K562 (cell line): ENCODE results near the gene GAL3ST3. TPM values are rescaled to one million over a fixed set of nuclear protein-coding genes. Genes with fewer than 3 reads are reported as not detected.

Experiments
- GATA2 ChIP-seq: sonication (generic); formaldehyde crosslinking; IDR thresholded peaks from 2 replicates; pipeline ENCODE4 v1.4.0; 2020; ENCODE audit warnings: mild to moderate bottlenecking, missing genetic modification reagents
- HMBOX1 ChIP-seq: sonication (generic); IDR thresholded peaks from 2 replicates; pipeline ENCODE4 v1.6.1; 2016
- KAT7 ChIP-seq: sonication (generic); formaldehyde crosslinking; IDR thresholded peaks from 2 replicates; pipeline ENCODE4 v1.8.0; 2022; ENCODE audit warnings: missing genetic modification reagents, mild to moderate bottlenecking, borderline replicate concordance
- MCM5 ChIP-seq: fragments of 450-650 bp; IDR thresholded peaks from 2 replicates; pipeline ENCODE4 v1.6.1; 2016; ENCODE audit warnings: low read depth
- NBN ChIP-seq: fragments of 450-650 bp; IDR thresholded peaks from 2 replicates; pipeline ENCODE4 v1.6.1; 2016; ENCODE audit warnings: low read depth, mild to moderate bottlenecking
- PATZ1 ChIP-seq: fragments of 250-450 bp; sonication (Bioruptor Pico); IDR thresholded peaks from 2 replicates; pipeline ENCODE4 v1.5.0; 2020; ENCODE audit warnings: mild to moderate bottlenecking, borderline replicate concordance
- POLR3A ChIP-seq: IDR thresholded peaks from 2 replicates; pipeline ENCODE4 v1.6.1; 2011; ENCODE audit warnings: borderline replicate concordance, mild to moderate bottlenecking, moderate library complexity; ENCODE audit not compliant: insufficient read length, insufficient read depth; ENCODE audit errors: extremely low read depth
- PTBP1 ChIP-seq: fragments of 200-400 bp; formaldehyde crosslinking; IDR thresholded peaks from 2 replicates; pipeline ENCODE4 v1.6.1; 2017; ENCODE audit warnings: low read depth, low read length
- RCOR1 ChIP-seq, 2 experiments: IDR thresholded peaks; 2 replicates each; pipeline ENCODE4 v1.6.1; 2012; ENCODE audit warnings: low read depth in 2 of 2, low read length in 2 of 2, borderline replicate concordance in 1 of 2, improper control_type of control experiment in 1 of 2
- SMAD4 ChIP-seq: fragments of 250-450 bp; sonication (Bioruptor Pico); conservative IDR thresholded peaks from 2 replicates; pipeline ENCODE4 v1.8.0; 2021; ENCODE audit warnings: inconsistent platforms, mild to moderate bottlenecking, moderate library complexity
- SMARCC2 ChIP-seq: fragments of 450-650 bp; IDR thresholded peaks from 2 replicates; pipeline ENCODE4 v1.6.1; 2017; ENCODE audit warnings: antibody characterized with exemption, moderate library complexity, mild to moderate bottlenecking, low read depth
- SRSF9 ChIP-seq: fragments of 200-400 bp; formaldehyde crosslinking; IDR thresholded peaks from 2 replicates; pipeline ENCODE4 v1.6.1; 2017; ENCODE audit warnings: low read depth, low read length, borderline replicate concordance
- STAT5A ChIP-seq: IDR thresholded peaks from 2 replicates; pipeline ENCODE4 v1.6.1; 2012; ENCODE audit warnings: low read length, inconsistent platforms, borderline replicate concordance
- ZNF408 ChIP-seq: fragments of 250-450 bp; sonication (Bioruptor Pico); IDR thresholded peaks from 2 replicates; pipeline ENCODE4 v1.4.0; 2020; ENCODE audit warnings: low read depth, mild to moderate bottlenecking, moderate library complexity
- ZNF445 ChIP-seq: fragments of 250-450 bp; sonication (Bioruptor Pico); IDR thresholded peaks from 2 replicates; pipeline ENCODE4 v1.4.0; 2020; ENCODE audit warnings: low read depth, mild to moderate bottlenecking, moderate library complexity
- polyA plus RNA-seq, 8 experiments: library from polyadenylated mRNA; depleted of rRNA in 4 of 8; stranded (reverse) in 5 of 8; unstranded in 3 of 8; fragments of >200 nt; fragmentation: Nextera tagmentation in 2 of 8; fragmentation: Illumina TruSeq in 1 of 8; extraction: Ambion mirVana in 2 of 8; extraction: Trizol in 1 of 8; gene quantifications; 2 replicates each; pipeline versions ENCODE4 v1.2.1 to v1.2.3, GENCODE V29; 2011 to 2014; ENCODE audit warnings: inconsistent platforms in 1 of 8, missing spikeins in 1 of 8
- total RNA-seq, 7 experiments: library from RNA; depleted of rRNA in 6 of 7; stranded (reverse); fragments of >200 nt in 6 of 7; fragmentation: Illumina TruSeq in 2 of 7; extraction: Trizol in 2 of 7; gene quantifications; 2 replicates each; pipeline versions ENCODE4 v1.2.1 to v1.2.3, GENCODE V29; 2011 to 2021; ENCODE audit warnings: low replicate concordance in 1 of 7
- TF ChIP-seq, protein P1 (sequence below): fragments of 450-650 bp; formaldehyde crosslinking; IDR thresholded peaks from 2 replicates; pipeline ENCODE4 v1.4.0; 2020; ENCODE audit warnings: mild to moderate bottlenecking, moderate library complexity
- TF ChIP-seq, protein P2 (sequence below): sonication (generic); formaldehyde crosslinking; IDR thresholded peaks from 2 replicates; pipeline ENCODE4 v1.8.0; 2022; ENCODE audit warnings: mild to moderate bottlenecking, low read depth, missing genetic modification reagents
- TF ChIP-seq, protein P3 (sequence below): fragments of 200-400 bp; formaldehyde crosslinking; IDR thresholded peaks from 2 replicates; pipeline ENCODE4 v1.6.1; 2017; ENCODE audit warnings: mild to moderate bottlenecking, low read depth, low read length, moderate library complexity
- TF ChIP-seq, protein P4 (sequence below): fragments of 450-650 bp; formaldehyde crosslinking; IDR thresholded peaks from 2 replicates; pipeline ENCODE4 v1.4.0; 2020; ENCODE audit warnings: mild to moderate bottlenecking, mixed read lengths

GAL3ST3 gene
- total and polyA plus RNA-seq, 9 of the 15 experiments (the other 6 are each of a cell fraction or from before 2014, with no cell fraction given): not detected

GRCh38 chr11:66008095-66008467 lies 40.9 kb downstream of the GAL3ST3 start (continued):
- TF ChIP-seq, protein P1, sequence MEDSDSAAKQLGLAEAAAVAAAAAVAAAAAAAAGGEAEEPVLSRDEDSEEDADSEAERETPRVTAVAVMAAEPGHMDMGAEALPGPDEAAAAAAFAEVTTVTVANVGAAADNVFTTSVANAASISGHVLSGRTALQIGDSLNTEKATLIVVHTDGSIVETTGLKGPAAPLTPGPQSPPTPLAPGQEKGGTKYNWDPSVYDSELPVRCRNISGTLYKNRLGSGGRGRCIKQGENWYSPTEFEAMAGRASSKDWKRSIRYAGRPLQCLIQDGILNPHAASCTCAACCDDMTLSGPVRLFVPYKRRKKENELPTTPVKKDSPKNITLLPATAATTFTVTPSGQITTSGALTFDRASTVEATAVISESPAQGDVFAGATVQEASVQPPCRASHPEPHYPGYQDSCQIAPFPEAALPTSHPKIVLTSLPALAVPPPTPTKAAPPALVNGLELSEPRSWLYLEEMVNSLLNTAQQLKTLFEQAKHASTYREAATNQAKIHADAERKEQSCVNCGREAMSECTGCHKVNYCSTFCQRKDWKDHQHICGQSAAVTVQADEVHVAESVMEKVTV (CRISPR knock-in tag): no peak
- TF ChIP-seq, protein P2, sequence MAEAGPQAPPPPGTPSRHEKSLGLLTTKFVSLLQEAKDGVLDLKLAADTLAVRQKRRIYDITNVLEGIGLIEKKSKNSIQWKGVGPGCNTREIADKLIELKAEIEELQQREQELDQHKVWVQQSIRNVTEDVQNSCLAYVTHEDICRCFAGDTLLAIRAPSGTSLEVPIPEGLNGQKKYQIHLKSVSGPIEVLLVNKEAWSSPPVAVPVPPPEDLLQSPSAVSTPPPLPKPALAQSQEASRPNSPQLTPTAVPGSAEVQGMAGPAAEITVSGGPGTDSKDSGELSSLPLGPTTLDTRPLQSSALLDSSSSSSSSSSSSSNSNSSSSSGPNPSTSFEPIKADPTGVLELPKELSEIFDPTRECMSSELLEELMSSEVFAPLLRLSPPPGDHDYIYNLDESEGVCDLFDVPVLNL (CRISPR knock-in tag): no peak
- no peak for TF ChIP-seq PATZ1
- TF ChIP-seq, protein P3, sequence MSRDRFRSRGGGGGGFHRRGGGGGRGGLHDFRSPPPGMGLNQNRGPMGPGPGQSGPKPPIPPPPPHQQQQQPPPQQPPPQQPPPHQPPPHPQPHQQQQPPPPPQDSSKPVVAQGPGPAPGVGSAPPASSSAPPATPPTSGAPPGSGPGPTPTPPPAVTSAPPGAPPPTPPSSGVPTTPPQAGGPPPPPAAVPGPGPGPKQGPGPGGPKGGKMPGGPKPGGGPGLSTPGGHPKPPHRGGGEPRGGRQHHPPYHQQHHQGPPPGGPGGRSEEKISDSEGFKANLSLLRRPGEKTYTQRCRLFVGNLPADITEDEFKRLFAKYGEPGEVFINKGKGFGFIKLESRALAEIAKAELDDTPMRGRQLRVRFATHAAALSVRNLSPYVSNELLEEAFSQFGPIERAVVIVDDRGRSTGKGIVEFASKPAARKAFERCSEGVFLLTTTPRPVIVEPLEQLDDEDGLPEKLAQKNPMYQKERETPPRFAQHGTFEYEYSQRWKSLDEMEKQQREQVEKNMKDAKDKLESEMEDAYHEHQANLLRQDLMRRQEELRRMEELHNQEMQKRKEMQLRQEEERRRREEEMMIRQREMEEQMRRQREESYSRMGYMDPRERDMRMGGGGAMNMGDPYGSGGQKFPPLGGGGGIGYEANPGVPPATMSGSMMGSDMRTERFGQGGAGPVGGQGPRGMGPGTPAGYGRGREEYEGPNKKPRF: no peak
- TF ChIP-seq PTBP1: 0 out of 2 replicates have a peak, but pooled peaks have one; percentile 47
- no peak for TF ChIP-seq POLR3A
- no peak for TF ChIP-seq GATA2 (CRISPR knock-in tag)
- no peak for TF ChIP-seq NBN
- no peak for TF ChIP-seq STAT5A
- peak in 1 of 2 experiments; percentile 35; a peak in 1 of 4 replicates for TF ChIP-seq RCOR1 (IDR thresholded peaks at IDR 0.05; ENCODE audit: borderline replicate concordance in 1 of 2, low read depth in 2 of 2, low read length in 2 of 2)
- TF ChIP-seq KAT7 (CRISPR knock-in tag): no peak
- no peak for TF ChIP-seq SRSF9
- no peak for TF ChIP-seq SMAD4 (CRISPR knock-in tag)
- no peak for TF ChIP-seq ZNF408 (CRISPR knock-in tag)
- TF ChIP-seq HMBOX1: no peak
- TF ChIP-seq, protein P4, sequence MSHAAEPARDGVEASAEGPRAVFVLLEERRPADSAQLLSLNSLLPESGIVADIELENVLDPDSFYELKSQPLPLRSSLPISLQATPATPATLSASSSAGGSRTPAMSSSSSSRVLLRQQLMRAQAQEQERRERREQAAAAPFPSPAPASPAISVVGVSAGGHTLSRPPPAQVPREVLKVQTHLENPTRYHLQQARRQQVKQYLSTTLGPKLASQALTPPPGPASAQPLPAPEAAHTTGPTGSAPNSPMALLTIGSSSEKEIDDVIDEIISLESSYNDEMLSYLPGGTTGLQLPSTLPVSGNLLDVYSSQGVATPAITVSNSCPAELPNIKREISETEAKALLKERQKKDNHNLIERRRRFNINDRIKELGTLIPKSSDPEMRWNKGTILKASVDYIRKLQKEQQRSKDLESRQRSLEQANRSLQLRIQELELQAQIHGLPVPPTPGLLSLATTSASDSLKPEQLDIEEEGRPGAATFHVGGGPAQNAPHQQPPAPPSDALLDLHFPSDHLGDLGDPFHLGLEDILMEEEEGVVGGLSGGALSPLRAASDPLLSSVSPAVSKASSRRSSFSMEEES (CRISPR knock-in tag): no peak
- TF ChIP-seq MCM5: no peak
- no peak for TF ChIP-seq SMARCC2
- TF ChIP-seq ZNF445 (CRISPR knock-in tag): no peak
